Neuron (in vitro differentiated cells): Measurements from ENCODE around the gene ACAP3.

Experiments
- H2AFZ ChIP-seq: one replicate; pipeline ENCODE4 v1.6.1; 2013; ENCODE audit warnings: low read depth, mild to moderate bottlenecking, inconsistent platforms, low read length, moderate library complexity
- H3K27me3 ChIP-seq: one replicate; pipeline ENCODE4 v1.6.1; 2013; ENCODE audit warnings: low read length; ENCODE audit not compliant: insufficient read depth
- H3K36me3 ChIP-seq: one replicate; pipeline ENCODE4 v1.6.1; 2013; ENCODE audit warnings: low read length; ENCODE audit not compliant: insufficient read depth
- H3K4me1 ChIP-seq: one replicate; pipeline ENCODE4 v1.6.1; 2013; ENCODE audit warnings: low read length; ENCODE audit not compliant: insufficient read depth
- H3K4me3 ChIP-seq: 2 replicates; pipeline ENCODE4 v1.5.1; 2013; ENCODE audit warnings: mild to moderate bottlenecking, low read length, moderate library complexity
- H3K9me3 ChIP-seq: one replicate; pipeline ENCODE4 v1.6.1; 2013; ENCODE audit warnings: low read length

Gene ACAP3

DNA sequence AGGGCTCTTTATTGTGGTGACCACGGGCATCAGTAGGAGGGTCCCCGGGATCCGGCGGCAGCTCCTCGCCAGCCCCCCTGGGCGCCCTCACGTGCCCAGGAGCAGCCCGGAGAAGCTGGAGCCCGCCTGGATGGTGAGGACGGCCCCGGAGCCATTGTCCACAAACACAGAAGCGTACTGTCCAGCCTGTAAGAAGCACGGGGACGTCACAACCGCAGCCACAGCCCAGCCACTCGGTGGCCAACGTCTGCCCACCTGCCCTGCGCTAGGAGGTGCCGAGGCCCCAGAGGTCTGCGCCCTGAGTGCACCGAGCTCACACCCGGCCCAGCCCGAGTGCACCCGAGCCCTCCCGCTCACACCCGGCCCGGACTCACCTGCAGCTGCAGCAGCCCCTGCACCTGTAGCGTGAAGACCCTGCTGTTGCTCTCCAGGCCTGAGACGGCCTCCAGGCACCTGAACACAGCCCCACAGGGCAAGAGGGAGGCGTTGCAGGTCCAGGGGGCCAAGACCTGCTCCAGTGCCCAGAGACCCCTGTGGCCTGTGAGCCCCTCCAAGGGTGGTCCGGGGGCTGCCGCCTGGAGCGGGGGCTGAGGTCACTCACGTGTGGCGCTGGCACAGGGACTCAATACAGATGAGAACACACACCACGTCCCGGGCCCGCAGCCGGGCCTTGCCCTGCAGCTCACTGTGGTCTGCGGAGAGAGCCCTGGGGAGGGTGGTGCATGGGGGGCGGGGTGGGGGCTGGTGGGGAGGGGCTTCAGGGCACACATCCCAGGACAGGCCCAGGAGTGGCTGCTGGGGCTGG lies 65.1 kb downstream of the ACAP3 start:
- peaks cover 10% of the 10 kb centered on the region for H3K27me3 ChIP-seq
- no peaks in the 10 kb centered on the region for H3K36me3 ChIP-seq
- no peak overlapping the region for H2AFZ ChIP-seq
- H3K4me1 ChIP-seq: peaks cover 30% of the 10 kb centered on the region
- H3K9me3 ChIP-seq: no peaks in the 10 kb centered on the region
- H3K4me3 ChIP-seq: no peak overlapping the region
